ENCODE measurements around the gene IL36G. TPM values are rescaled to one million over a fixed set of nuclear protein-coding genes. Genes with fewer than 3 reads are reported as not detected.

The IL36G gene
- total RNA-seq, 1 experiment from 2014 or later, result not detected

DNA sequence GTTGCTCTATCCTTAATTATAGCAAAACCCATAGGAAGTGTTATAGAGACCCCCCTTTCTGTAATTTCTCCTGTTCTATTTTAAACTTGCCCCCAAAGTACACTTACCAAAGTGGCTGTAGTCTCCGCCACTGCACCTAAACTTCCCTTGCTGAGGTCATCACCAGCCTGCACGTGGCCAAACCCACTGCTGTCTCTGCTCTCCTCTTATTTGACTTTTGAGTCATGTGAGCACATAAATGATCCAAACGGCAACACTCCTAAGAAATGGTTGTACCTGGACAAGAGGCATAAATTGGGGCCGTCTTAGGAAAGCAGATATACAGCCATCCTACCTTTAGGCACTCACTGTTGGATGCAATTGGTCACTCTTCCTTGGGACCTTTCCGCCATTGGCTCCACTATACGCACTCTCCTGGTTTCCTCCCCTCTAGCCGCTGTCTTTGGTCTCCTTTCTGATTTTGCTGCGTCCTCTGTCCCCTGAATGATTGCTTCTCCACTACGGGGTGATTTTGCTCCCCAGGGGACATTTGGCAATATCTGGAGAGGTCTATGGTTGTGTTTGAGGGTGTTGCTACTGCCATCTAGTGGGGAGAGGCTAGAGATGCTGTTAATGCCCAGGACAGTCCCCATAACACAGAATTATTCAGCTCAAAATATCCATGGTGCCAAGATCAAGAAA, 19.2 kb upstream of the IL36G start:
- Histone ChIP-seq H3K4me3 (ENCODE audit: low read depth, low read length) (no peak overlapping the region), H3K4me1 (peaks cover 5% of the 10 kb centered on the region; the same call in 1 of the 2 replicates), H3K27me3 (replicated peaks; ENCODE audit: control insufficient read depth, insufficient read depth, low read length) (no peaks in the 10 kb centered on the region), H3K36me3 (ENCODE audit: control insufficient read depth, insufficient read depth, low read length) (no peaks in the 10 kb centered on the region), H3K9me3 (no peaks in the 10 kb centered on the region)
- H3K27me3 Mint-ChIP-seq (ENCODE audit: insufficient read depth, unreplicated experiment), result no peaks in the 10 kb centered on the region
- no peaks in the 10 kb centered on the region for H3K4me1 Mint-ChIP-seq (ENCODE audit: low read depth, unreplicated experiment)
- TF ChIP-seq, protein P1, sequence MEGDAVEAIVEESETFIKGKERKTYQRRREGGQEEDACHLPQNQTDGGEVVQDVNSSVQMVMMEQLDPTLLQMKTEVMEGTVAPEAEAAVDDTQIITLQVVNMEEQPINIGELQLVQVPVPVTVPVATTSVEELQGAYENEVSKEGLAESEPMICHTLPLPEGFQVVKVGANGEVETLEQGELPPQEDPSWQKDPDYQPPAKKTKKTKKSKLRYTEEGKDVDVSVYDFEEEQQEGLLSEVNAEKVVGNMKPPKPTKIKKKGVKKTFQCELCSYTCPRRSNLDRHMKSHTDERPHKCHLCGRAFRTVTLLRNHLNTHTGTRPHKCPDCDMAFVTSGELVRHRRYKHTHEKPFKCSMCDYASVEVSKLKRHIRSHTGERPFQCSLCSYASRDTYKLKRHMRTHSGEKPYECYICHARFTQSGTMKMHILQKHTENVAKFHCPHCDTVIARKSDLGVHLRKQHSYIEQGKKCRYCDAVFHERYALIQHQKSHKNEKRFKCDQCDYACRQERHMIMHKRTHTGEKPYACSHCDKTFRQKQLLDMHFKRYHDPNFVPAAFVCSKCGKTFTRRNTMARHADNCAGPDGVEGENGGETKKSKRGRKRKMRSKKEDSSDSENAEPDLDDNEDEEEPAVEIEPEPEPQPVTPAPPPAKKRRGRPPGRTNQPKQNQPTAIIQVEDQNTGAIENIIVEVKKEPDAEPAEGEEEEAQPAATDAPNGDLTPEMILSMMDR (IDR thresholded peaks at IDR 0.05; ENCODE audit: insufficient read depth in 1 of 2, low read depth in 1 of 2, low read length in 1 of 2, severe bottlenecking in 1 of 2, unreplicated experiment in 1 of 2), result peak; percentile 80 to 83
- ChIA-PET CTCF (interaction anchor here (0.5 to 1.5 kb wide), 15 partner anchors 12 to 525 kb away, joined by 3 to 19 read pairs (median 4); partner anchors contain the start of genes CKAP2L and RGPD8), POLR2A (no interaction called here)
- DNase-seq, result peak; percentile 59 to 61
- intact Hi-C loops (cut with micrococcal nuclease; ENCODE audit: unreplicated experiment), result loop anchor here (1.0 to 10.0 kb wide), 5 partner anchors 74 to 334 kb away; partner anchors contain the start of gene CKAP2L
- no peaks in the 10 kb centered on the region for H3K9me3 Mint-ChIP-seq (ENCODE audit: unreplicated experiment)
- BruUV-seq (replicated peaks), result no TSS peak
- no peak overlapping the region for H3K4me3 Mint-ChIP-seq (ENCODE audit: unreplicated experiment)
- H3K27ac Mint-ChIP-seq (ENCODE audit: unreplicated experiment), result no peak overlapping the region
- H3K36me3 Mint-ChIP-seq (ENCODE audit: insufficient read depth, unreplicated experiment), result no peaks in the 10 kb centered on the region

DNA sequence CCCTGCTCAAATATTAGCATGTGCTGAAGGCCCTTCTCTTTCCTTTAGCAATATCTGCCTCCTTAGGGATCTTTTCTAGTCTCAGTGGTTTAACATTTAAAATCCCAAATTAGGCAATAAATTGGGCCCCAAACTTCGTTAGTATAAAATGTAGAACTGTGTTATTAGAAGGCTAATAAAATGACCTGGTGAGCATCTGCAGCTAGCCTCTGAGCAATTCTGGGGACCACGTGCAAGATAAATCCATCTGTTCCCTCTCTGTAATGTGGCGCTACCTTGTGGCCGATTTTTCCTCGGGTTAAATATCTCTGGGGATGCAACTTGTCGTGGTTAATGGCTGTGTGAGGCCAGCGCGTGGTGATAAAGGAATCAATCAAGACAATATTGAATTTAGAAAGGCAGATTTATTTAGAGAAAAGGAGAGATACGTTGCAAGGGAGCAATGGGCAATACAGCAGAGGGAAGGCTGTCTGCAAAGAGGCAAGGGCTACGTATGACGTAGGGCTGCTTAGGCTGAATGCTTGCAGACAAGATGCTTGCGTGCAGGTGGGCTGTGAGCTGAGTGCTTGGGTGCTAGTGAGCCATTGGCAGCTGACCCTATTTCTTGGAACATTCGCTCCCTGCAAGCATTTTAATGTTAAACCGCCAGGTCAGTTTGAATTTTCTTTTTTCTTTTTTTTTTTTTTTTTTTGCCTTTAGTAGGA, 18.5 kb upstream of the IL36G start:
- H3K4me3 Mint-ChIP-seq (ENCODE audit: unreplicated experiment), result no peak overlapping the region
- no peaks in the 10 kb centered on the region for H3K36me3 Mint-ChIP-seq (ENCODE audit: insufficient read depth, unreplicated experiment)
- H3K9me3 Mint-ChIP-seq (ENCODE audit: unreplicated experiment), result no peaks in the 10 kb centered on the region
- POLR2A ChIA-PET, result no interaction called here
- Histone ChIP-seq H3K4me3 (ENCODE audit: low read depth, low read length) (no peak overlapping the region), H3K27me3 (replicated peaks; ENCODE audit: control insufficient read depth, insufficient read depth, low read length) (no peaks in the 10 kb centered on the region), H3K4me1 (peaks cover 5% of the 10 kb centered on the region; the same call in 1 of the 2 replicates), H3K36me3 (ENCODE audit: control insufficient read depth, insufficient read depth, low read length) (no peaks in the 10 kb centered on the region), H3K9me3 (no peaks in the 10 kb centered on the region)
- intact Hi-C loops (cut with micrococcal nuclease; ENCODE audit: unreplicated experiment), result loop anchor here (1.0 to 10.0 kb wide), 5 partner anchors 74 to 334 kb away; partner anchors contain the start of gene CKAP2L
- TF ChIP-seq, protein P1 (IDR thresholded peaks at IDR 0.05; ENCODE audit: insufficient read depth in 1 of 2, low read depth in 1 of 2, low read length in 1 of 2, severe bottlenecking in 1 of 2, unreplicated experiment in 1 of 2), result peak in 1 of 2 experiments; percentile 21
- H3K27me3 Mint-ChIP-seq (ENCODE audit: insufficient read depth, unreplicated experiment), result peaks cover 4% of the 10 kb centered on the region
- no peaks in the 10 kb centered on the region for H3K4me1 Mint-ChIP-seq (ENCODE audit: low read depth, unreplicated experiment)
- no peak overlapping the region for H3K27ac Mint-ChIP-seq (ENCODE audit: unreplicated experiment)
- DNase-seq, result peak in 1 of 2 experiments; percentile 19
- BruUV-seq (replicated peaks), result no TSS peak
- CTCF ChIA-PET, result interaction anchor here (0.5 to 1.5 kb wide), 15 partner anchors 12 to 526 kb away, joined by 3 to 19 read pairs (median 4); partner anchors contain the start of genes CKAP2L and RGPD8

DNA sequence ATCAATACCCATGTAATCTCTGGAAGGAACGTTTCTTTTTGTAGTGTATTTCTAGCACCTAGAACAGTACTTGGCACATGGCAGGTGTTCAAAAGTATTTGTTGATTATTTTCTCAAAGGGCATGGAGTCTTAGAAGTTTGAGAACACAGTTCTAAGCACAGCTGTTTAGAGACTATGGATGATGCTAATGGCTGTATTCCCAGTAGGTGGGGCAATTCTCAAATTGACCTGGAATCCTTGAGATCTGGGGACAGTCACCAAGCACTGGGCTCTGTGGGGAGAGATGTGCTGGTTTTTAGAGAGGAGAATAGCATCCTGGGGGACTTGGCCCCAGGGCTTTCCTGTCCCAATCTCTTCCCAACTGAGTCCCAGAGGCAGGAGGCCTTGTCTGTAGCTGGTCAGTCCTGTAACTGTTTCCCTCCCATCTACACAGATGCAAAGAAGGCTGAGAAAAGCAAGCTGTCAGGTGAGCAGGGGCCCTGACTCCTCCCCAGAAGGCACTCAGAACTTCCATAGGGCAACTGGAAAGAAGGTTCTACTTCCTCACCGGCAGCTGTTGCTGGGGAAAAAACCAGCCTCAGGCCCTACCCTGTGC, 17.5 kb upstream of the IL36G start:
- CTCF ChIA-PET, result interaction anchor here (0.9 to 1.1 kb wide), 2 partner anchors 197 to 211 kb away, joined by 3 read pairs; no protein-coding TSS in a partner anchor
- peaks cover 5% of the 10 kb centered on the region; the same call in 1 of the 2 replicates for H3K4me1 ChIP-seq
- H3K36me3 ChIP-seq (ENCODE audit: control insufficient read depth, insufficient read depth, low read length), result no peaks in the 10 kb centered on the region
- Mint-ChIP-seq H3K27ac (ENCODE audit: unreplicated experiment) (no peak overlapping the region), H3K9me3 (ENCODE audit: unreplicated experiment) (no peaks in the 10 kb centered on the region), H3K4me1 (ENCODE audit: low read depth, unreplicated experiment) (no peaks in the 10 kb centered on the region), H3K36me3 (ENCODE audit: insufficient read depth, unreplicated experiment) (no peaks in the 10 kb centered on the region), H3K4me3 (ENCODE audit: unreplicated experiment) (no peak overlapping the region), H3K27me3 (ENCODE audit: insufficient read depth, unreplicated experiment) (peaks cover 4% of the 10 kb centered on the region)
- no peak overlapping the region for H3K4me3 ChIP-seq (ENCODE audit: low read depth, low read length)
- H3K9me3 ChIP-seq, result no peaks in the 10 kb centered on the region
- no peaks in the 10 kb centered on the region for H3K27me3 ChIP-seq (replicated peaks; ENCODE audit: control insufficient read depth, insufficient read depth, low read length)
- BruUV-seq (replicated peaks), result no TSS peak
- TF ChIP-seq, protein P1 (IDR thresholded peaks at IDR 0.05; ENCODE audit: insufficient read depth in 1 of 2, low read depth in 1 of 2, low read length in 1 of 2, severe bottlenecking in 1 of 2, unreplicated experiment in 1 of 2), result no peak
- POLR2A ChIA-PET, result no interaction called here
- intact Hi-C loops (cut with micrococcal nuclease; ENCODE audit: unreplicated experiment), result no loop called here
- DNase-seq, result no peak

Measured in Caco-2 (cell line).